Measurements from ENCODE around the gene ZC3H18.

- no peak for TF ChIP-seq POLR2AphosphoS5 (IDR thresholded peaks at IDR 0.05)
- TF ChIP-seq CTCF (IDR thresholded peaks at IDR 0.05): no peak
- no peak for TF ChIP-seq POLR2A (IDR thresholded peaks at IDR 0.05)
- no peak for TF ChIP-seq EP300 (IDR thresholded peaks at IDR 0.05)
These were observed 38.9 kb upstream of the ZC3H18 start for GRCh38 chr16:88531346-88531745.
